HG02798 (cell line): ENCODE data around the gene FRMD4A.
"Not testable (repeated sequence)": the region's sequence is repeated elsewhere in the genome, so short reads cannot be mapped to it uniquely, and the experiment has no call there.

Source experiments
- ATAC-seq: cut with Tn5 transposase; IDR thresholded peaks from one replicate; pipeline ENCODE4 v1.9.1; 2021; ENCODE audit warnings: mild to moderate bottlenecking; ENCODE audit not compliant: unreplicated experiment, poor library complexity

FRMD4A gene

DNA sequence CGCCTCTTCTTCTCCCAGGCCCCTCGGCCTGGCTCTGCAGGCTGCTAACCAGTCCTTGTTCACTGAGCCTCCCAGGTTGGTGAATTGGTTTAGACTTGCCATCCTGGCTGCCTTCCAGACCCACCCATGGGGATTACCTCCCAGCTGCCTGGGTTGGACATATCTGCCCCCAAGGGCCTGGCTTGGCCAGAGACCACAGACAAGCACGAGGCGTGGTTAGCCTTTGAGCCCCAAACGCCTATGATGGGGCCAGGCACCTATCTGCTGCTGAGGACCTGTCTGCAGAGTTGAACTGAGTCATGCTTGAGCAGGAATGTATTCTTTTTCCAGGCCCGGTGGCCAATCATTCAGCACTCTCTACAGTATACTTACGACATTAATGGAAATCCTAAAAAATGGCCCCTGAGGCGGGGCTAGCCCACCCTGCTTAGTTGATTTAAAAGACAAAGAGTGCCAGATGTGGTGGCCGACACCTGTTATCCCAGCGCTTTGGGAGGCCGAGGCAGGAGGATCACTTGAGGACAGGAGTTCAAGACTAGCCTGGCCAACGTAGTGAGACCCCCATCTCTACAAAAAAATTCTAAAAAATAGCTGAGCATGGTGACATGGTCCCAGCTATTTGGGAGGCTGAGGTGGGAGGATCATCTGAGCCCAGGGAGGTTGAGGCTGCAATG, 361.5 kb downstream of the FRMD4A start:
- no peak for ATAC-seq

DNA sequence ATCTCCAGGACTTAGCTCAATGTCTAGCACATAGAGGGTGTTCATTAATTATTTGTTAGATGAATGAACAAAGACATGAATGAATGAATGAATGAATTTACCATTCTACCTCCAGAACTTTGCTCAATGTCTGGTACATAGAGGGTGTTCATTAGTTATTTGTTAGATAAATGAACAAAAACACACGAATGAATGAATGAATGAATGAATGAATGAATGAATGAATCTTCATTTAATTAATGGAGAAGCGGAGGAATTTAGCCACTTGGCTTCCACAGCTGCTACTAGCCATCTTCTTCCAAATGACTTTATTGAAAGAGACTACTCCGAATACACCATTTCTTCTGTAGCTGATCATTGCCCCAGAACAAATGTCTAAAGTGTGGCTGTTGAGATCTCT, 368.9 kb downstream of the FRMD4A start:
- ATAC-seq = no peak

DNA sequence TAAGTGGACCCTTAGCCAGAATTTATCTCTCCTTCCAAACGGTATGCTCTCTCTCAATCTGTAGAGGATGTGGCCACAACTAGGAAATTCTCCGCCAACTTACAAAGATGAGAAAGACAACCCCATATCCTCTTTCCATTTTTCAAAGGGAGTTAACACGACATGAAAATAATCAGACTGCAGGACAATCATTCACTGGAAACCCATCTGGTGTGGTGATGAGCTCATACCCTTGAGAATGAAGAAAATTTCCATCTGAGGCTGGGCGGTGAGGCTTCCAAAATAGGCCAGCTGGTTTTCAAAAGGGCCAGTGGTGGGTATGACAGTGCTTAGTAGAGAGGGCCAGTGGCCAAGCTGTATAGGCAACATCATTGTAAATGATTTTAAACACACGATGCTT, 369.6 kb downstream of the FRMD4A start:
- no peak for ATAC-seq

DNA sequence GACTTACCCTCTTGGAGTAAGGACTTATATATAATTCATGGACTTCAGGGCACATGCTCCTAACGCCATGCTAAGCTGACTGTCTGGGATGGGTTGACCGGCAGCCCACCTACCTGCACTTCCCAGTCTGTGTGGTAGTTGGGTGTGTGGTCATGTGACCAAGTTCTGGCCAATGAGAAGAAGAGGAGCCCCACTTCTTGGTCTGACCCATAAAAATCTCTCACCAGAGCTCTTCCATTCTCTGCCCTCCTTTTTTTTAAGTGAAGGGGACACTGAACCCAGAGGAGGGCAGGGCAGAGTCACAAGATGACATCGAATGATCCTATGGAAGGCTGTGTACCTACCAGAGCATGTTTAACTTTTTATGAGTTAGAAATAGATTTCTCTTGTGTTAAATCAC, 370.1 kb downstream of the FRMD4A start:
- ATAC-seq = no peak

DNA sequence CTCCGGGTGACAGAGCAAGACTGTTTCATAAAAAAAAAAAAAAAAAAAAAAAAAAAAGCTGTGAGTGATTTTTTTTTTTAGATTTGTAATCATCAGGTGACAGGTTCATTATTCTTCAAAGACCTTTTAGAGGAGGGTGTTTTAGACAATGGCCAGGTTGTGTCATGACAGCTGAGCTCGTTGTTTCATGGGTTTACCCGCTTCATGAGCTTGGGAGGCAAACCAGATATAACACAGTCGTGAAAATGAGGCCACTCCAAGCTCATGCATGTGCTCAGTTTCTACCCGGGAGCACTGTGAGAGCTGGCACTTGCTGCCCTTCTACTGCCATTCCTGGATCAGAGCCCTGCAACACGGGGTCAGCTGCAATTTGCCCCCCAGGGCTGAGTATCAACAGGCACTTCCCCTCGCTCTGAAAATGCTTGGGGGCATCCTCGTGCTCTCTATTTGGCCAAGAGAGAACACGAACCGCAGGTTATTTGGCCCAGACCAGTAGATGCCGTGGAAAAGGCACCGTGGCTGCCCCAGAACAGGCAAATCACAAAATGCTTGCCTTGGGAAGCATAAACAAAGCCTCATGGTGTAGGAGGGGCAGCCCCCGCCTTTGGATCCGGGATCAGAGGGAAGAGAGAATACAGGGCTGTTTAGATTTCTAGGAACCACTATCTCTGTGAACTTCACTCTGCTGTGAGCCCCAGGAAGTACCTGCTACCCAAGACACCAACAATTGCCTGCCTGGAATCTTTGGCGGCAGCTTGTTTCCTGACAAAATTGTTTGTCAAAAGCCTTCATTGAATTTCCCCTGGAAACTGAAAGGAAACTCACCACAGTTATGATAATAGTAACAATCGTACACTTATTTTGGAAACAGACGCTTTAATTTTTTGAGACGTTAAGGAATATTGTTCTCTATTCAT, 371.0 kb downstream of the FRMD4A start:
- ATAC-seq = no peak

DNA sequence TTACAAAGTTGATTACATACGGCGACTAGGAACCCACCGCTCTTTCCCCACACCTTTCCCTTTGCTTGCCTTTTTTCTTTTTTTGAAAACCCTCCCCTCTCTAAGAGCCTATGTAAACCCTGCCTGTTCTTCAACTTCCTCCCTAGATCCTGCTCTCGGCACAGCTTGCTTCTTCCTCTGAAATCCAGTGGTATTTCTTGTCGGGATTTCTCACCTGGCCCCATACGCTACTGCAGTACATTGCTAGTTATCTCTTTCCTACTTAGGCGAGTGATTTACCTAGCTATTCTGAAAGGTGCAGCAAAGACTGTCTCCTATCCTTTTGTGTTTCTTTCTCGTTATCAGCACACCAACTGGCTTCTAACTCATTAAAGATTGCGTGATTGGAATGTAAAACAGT, 372.9 kb downstream of the FRMD4A start:
- ATAC-seq = no peak

DNA sequence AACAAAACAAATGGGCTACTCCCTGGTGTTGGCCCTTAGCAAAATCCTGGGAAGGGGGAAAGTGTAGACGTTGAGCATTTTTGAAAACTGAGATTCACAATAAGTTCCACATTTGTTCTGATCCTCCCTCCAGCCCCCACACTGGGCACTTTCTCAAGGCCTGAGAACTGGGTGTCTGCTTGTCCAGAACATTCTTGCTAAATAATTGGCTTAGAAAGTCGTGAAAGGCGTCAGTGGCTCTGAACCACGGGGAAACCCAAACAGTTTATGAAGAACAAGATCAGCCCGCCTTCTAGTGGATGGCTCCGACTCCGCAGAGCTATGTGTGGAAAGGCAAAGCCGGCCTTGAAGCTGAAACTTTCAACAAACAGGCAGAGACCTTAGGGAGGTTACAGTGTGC, 373.9 kb downstream of the FRMD4A start:
- no peak for ATAC-seq

DNA sequence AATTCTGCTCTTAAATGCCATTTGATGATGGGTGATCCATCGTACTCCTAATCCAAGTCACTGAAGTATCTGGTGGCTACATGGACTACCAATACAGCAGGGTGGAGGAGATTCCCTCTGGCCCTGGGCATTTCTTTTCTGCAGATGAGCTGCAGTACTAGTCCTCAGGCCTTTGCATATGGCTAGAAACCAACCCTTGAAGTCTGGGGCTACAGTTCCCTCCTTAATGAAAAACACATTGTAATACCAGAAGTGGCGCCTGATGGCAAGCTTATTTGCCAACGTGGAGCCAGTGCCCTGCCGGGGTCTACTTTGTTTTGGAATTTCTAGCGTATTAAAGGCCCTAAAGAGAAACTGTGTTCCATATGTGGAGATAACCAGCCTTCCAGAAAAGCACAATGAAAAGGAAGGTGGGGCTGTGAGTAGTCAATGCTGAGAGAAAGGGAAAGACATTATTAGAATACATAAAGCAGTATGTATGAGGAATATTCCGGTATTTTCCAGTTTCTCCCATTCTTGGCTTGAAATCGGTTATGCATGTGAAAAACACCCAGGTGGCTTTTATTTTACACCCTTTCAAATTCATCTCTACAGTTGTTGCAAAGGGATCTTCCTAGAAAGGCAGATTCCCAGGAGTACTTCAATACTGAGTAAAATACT, 375.2 kb downstream of the FRMD4A start:
- no peak for ATAC-seq

DNA sequence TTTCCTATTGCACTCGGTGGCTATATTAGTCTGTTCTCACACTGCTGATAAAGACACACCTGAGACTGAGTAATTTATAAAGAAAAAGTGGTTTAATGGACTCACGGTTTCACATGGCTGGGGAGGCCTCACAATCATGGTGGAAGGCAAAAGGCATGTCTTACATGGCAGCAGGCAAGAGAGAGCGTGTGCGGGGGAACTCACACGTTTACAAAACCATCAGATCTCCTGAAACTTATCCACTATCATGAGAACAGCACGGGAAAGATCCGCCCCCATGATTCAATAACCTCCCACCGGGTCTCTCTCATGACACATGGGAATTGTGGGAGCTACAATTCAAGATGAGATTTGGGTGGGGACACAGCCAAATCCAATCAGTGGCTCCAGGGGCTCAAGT, 376.5 kb downstream of the FRMD4A start:
- not testable (repeated sequence) for ATAC-seq

DNA sequence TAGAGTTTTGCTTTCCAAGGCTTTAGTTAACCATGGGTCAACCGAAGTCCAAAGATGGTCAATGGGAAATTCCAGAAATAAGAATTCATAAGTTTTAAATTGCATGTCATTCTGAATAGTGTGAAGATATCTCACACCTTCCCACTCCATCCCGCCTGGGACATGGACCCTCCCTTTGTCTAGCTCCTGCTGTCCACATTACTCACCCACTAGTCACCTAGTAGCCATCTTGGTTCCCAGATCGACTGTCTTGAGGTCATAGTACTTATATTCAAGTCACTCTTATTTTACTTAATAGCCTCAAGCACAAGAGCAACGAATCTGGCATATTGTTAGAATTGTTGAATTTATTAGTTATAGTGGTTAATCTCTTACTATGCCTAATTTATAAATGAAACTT, 377.4 kb downstream of the FRMD4A start:
- ATAC-seq = no peak

DNA sequence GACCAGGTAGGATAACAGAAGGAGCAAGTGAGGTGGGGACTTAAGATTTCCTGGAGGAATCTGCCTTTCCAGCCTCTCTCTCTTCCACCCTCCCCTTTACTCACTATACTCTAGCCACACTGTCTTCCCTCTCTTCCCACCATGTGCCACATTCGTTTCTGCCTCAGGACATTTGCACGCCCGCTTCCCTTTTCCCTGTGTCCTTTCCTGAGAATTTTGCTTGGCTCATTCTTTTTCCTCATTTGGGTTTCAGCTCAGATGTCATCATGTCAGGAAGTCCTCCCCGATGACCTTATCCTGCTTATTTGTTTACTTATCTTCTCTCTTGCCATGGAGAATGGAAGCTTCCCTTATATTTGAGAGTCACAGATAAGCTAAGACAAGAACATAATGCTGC, 380.2 kb downstream of the FRMD4A start:
- ATAC-seq = no peak

DNA sequence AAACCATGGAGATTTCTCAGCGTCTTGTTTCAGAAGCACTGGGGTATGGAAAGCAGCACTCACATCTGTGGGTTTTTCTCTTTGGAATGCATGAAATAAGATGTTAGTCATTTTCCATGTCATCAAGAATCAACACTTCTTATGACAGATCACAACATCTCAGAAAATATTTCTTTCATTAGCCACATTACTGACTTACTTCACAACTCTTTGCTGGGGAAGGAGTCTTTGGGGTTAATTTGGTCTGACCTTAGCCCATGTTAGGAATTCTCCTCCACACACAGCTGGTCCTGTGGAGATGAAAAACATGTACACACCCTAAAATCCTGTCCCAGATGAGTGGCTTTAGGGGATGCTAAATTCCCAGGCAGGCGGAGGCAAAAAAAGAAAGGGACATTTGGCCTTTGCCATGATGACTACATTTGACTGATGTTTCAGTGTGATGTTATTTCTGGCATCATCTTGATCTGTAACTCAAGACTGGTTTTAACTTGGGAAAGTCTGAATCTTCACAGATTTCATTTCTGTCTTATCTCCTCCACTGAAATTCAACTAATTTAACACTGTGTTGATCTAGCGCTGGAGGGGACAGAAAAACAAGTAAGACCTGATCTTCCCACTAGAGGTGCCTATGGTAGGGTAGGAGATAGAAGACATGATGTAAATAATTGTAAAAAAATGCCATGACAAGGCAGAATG, 380.7 kb downstream of the FRMD4A start:
- no peak for ATAC-seq

DNA sequence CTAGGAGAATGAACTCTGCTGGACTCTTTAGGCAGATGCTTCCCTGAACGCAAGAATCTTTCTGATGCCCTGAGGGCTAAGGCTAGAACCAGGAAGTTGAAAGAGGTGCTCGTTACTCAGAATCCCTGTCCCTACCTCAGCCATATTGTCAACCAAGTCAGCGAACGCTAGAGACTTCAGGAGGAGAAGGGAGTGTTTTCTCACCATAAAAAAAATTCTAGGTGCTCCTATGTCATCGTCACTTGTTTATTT, 384.6 kb downstream of the FRMD4A start:
- no peak for ATAC-seq

DNA sequence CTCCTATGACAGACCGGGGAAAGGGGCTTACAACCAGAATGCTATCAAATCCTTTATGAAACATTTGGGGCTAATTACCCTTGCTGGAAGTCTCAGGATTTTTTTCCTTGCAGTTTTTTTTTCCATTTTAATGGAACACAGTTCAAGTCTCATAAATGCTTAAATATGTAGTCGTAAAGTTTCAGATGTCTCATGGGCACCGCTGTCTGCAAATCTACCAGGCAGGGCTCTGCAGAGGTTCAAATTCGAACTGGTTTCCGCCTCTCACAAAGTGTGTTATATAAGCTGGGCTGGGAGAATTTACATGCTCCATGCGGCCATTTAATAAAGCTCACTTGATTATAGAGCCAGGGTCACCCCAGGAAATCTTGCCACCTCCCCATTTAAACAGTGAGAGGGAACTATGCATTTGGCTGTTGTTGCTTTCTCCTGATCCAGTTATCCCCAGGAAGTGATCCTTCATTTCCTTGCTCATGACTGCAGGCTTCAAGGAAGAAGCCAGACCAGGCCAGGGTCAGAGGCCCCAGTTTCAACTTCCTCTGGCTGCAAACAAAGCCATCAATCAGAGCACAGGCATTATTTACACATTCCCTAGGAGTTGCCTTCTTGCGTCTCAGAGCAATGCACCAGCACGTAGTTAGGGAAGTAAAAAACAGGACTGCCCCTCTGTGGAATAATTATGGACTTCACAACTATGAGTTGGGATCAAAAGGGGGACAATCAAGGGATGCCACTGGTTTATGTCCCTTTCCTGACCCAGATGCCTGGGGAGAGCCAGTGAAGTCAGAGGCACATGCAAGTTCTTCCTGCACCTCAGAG, 385.1 kb downstream of the FRMD4A start:
- ATAC-seq = no peak

DNA sequence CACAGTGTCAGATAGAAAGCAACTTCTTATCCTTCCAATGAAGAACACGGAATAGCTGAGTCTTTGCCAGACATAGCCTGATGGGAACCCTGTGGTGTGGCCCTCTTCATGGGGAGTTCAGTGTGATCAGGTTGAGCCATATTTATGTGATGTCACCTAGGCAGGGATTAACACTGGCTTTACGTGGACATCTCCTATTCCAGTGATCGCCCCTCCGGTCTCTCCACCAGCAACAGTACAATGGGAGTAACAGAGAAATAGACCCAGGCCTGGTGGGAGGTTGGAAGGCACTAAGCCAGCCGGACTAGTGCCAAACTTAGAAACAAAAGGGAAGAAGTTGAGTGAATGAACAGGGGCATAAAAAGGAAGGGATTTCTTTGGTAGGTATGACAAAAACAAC, 385.9 kb downstream of the FRMD4A start:
- ATAC-seq = no peak

DNA sequence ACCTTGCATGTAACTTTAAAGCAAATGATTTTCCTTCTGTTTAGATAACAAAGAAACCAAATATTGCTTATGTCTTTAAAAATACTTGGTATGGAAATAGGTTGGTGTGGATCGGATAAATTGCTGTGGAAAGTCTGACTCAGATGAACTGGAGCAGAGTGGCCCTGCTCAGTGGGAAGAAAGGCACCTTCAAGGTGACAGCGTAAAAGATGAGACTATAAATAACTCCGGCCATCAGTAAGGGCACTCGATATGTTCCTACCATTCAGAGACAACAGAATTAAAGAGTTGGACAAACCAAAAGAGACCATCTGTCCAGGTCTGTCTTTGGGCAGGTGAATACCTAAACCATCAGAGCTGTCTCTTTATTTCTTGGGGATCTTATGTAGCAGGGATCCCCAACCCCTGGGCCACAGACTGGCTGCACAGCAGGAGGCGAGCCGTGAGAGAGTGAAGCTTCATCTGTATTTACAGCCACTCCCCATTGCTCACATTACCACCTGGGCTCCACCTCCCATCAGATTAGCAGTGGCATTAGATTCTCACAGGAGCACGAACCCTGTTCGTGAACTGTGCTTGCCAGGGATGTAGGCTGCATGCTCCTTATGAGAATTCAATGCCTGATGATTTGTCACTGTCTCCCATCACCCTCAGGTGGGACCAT, 386.9 kb downstream of the FRMD4A start:
- no peak for ATAC-seq

DNA sequence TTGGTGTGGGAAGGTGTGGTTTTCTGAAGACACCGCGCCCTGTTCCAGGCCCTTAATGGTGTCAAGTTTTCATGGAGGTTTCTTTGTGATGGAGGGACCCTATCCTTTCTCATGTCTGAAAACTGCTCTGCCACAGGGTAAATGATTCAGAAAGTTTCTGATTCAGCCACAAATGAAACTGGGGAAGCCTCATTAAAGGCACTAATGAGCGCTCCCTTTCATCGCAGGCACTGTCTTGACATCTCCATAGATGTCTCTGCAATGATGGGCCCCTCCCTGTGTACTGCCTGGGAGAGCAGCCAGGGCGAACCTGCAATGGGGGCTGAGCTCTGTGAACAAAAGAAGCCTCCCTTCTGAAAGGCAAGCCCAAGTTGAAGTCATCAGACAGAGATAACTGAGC, 388.7 kb downstream of the FRMD4A start:
- ATAC-seq = no peak

DNA sequence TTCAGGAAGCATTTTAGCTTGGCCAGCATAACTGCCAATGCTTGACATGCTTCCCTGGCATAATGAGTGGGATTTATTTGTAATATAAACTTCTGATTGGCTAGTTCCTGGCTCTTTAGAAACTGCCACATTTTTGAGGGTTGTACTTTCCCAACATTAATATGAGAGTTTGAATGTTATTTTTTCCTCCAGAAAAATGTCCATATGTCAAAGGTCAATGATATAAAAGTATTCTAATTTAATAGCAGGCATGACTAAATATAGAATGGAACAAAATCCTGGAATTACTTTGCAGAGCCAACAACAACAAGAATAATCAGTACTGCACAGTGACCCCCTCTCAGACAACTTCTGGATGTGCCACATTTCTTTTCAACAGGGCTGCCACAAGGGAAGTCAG, 391.3 kb downstream of the FRMD4A start:
- no peak for ATAC-seq

DNA sequence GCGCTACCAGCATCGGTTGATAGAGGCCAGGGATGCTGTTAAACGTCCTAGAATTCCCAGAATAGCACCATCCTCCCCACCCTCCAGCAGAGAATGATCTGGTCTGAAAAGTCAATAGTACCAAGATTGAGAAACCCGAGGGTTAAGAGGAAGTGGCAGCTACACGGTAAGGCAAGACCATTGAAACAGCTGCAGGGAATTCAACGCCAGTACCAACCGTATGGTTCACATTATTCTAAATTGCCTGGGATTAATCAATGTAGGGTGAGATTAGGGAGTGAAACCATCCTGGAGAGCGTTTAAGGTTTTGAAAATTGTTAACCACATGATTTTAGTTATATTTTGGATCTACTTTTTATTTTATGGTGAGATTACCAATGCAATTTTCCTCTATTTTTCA, 391.8 kb downstream of the FRMD4A start:
- ATAC-seq = no peak

DNA sequence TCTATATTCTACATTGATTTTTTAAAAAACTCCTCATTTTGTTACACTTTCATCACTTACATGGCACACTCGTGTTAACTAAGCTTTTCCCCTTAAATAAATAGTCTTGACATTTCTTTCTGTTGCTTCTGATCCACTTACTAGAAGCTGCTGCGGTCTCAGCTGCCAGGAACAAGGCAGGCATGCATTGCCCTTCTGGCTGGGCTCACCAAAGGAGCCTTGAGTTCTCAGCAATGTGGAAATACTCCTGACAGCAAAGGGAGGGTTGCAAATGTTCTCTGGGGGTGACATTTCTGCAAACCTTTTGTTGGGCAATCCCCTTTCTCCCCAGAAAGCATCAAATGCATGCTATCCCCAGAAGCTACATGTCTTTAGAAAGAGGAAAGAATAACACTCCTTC, 393.9 kb downstream of the FRMD4A start:
- ATAC-seq = no peak
